Measurements from ENCODE around the gene PLCL1. TPM values are rescaled to one million over a fixed set of nuclear protein-coding genes. Genes with fewer than 3 reads are reported as not detected.

The PLCL1 gene
- total and polyA plus RNA-seq, 10 of the 15 experiments (the other 5 are each of a cell fraction or from before 2014, with no cell fraction given): 0.03 to 1.5 (median 0.22) TPM

DNA sequence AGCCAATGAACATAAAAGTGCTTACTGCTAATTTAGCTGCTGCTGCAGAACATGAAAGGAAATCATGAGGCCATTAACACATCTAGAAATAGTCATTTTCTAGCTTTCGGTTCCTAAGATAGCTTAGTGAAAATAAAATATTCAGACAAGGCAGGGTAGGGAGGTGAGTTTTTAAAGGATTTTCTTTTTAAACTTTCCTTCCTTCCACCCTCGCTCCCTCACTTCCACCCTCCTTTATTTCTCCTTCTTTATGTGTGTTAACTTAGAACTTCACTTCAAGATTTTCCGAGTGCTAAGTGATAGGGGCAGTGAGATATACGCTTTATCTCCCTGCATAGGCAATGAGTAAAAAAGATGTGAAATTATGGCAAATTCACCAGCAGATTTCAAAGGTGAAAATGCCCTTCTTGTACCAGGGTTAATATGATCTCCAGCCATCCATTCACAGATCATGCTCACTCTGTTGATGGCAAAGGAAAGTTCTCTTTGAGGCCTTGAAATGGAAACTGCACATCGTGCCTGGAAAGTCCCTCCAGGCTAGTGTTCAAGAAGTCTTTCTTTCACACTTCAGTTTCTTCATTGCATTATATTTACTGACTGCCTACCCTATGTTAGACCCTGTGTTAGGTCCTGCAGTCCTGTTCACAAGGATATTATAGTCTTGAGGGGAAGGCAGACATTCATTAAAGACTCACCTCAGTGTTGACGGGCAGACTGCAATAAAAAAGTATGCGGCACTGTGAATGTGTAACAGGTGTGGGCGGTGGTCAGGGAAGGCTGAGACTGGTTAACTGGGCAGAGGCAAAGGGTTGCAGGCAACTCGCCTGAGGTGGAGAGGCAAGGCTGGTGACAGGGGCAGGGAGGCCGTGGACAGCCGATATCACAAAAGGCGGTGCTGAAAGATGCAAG, 200.8 kb downstream of the PLCL1 start:
- H3K79me2 ChIP-seq (ENCODE audit: control insufficient read depth, insufficient read depth, low read length): no peaks in the 10 kb centered on the region
- 27% methylated on average over 12 of the region's 12 CpGs for WGBS (ENCODE audit: insufficient coverage, insufficient replicate concordance, low lambda C conversion rate, missing lambda C conversion rate)
- peak overlapping the region; percentile 55 for H3K9ac ChIP-seq (ENCODE audit: control insufficient read depth, insufficient read depth, low read length)
- H4K20me1 ChIP-seq (ENCODE audit: control insufficient read depth, insufficient read depth): no peaks in the 10 kb centered on the region
- DNase-seq (ENCODE audit: low read depth, low spot score): peak; percentile 87
- intact Hi-C loops (cut with micrococcal nuclease; ENCODE audit: unreplicated experiment): loop anchor here (1.0 to 5.0 kb wide), 3 partner anchors 13 to 203 kb away; partner anchors contain the start of gene PLCL1
- peak overlapping the region; percentile 77 for H2AFZ ChIP-seq (ENCODE audit: control insufficient read depth, low read depth, low read length)
- RAD21 ChIA-PET (ENCODE audit: unreplicated experiment): interaction anchor here (0.5 to 5.2 kb wide), 36 partner anchors 8 to 204 kb away, joined by 3 to 30 read pairs (median 4); no protein-coding TSS in a partner anchor
- H3K9me3 ChIP-seq (replicated peaks; ENCODE audit: control insufficient read depth, insufficient read depth, low read length): peaks cover 13% of the 10 kb centered on the region; the same call in 2 of the 3 replicates
- CTCF ChIA-PET: interaction anchor here (0.5 to 2.0 kb wide), 9 partner anchors 8 to 198 kb away, joined by 3 to 10 read pairs (median 3); no protein-coding TSS in a partner anchor
- peak overlapping the region; percentile 93 for H3K4me2 ChIP-seq (ENCODE audit: control insufficient read depth, insufficient read depth)
- SMC1A ChIA-PET (ENCODE audit: uncharacterized antibody, unreplicated experiment): interaction anchor here (0.8 to 8.0 kb wide), 24 partner anchors 8 to 122 kb away, joined by 3 to 168 read pairs (median 8); no protein-coding TSS in a partner anchor
- peaks cover 39% of the 10 kb centered on the region for H3K4me1 ChIP-seq (ENCODE audit: control insufficient read depth, insufficient read depth, low read length)
- POLR2A ChIA-PET: interaction anchor here (0.8 to 2.1 kb wide), 7 partner anchors 8 to 116 kb away, joined by 3 to 12 read pairs (median 3); no protein-coding TSS in a partner anchor
- TSS peak; percentile 95 for BruUV-seq (replicated peaks)
- H3K4me3 ChIP-seq: peak overlapping the region; percentile 20; the same call in 1 of the 2 replicates
- ATAC-seq: peak; percentile 86
- in situ Hi-C loops (cut with MboI): no loop called here
- H3K36me3 ChIP-seq (ENCODE audit: control insufficient read depth in 2 of 2, insufficient read depth in 2 of 2, low read length in 1 of 2): no peaks in the 10 kb centered on the region
- peak overlapping the region; percentile 99 for H3K27ac ChIP-seq (ENCODE audit: control insufficient read depth, insufficient read depth)
- peak; percentile 85 for FAIRE-seq
- no peaks in the 10 kb centered on the region for H3K27me3 ChIP-seq (replicated peaks in 1 of 2; ENCODE audit: control insufficient read depth in 2 of 2, insufficient read depth in 2 of 2, low read length in 1 of 2)
- peak; percentile 95; the same call in 1 of the 2 replicates for TF ChIP-seq SMARCA5 (IDR thresholded peaks at IDR 0.05)
- peak; percentile 75 for TF ChIP-seq FOXM1 (IDR thresholded peaks at IDR 0.05; ENCODE audit: low read depth, low read length)
- TF ChIP-seq CHD2 (IDR thresholded peaks at IDR 0.05; ENCODE audit: borderline replicate concordance, low read depth, low read length): peak; percentile 43; the same call in 1 of the 2 replicates
- no peak for TF ChIP-seq ZZZ3 (IDR thresholded peaks at IDR 0.05; ENCODE audit: control insufficient read depth, insufficient read length, low read depth)
- TF ChIP-seq IRF4 (IDR thresholded peaks at IDR 0.05; ENCODE audit: low read depth, low read length): peak; percentile 44; the same call in 1 of the 2 replicates
- TF ChIP-seq, protein P1, sequence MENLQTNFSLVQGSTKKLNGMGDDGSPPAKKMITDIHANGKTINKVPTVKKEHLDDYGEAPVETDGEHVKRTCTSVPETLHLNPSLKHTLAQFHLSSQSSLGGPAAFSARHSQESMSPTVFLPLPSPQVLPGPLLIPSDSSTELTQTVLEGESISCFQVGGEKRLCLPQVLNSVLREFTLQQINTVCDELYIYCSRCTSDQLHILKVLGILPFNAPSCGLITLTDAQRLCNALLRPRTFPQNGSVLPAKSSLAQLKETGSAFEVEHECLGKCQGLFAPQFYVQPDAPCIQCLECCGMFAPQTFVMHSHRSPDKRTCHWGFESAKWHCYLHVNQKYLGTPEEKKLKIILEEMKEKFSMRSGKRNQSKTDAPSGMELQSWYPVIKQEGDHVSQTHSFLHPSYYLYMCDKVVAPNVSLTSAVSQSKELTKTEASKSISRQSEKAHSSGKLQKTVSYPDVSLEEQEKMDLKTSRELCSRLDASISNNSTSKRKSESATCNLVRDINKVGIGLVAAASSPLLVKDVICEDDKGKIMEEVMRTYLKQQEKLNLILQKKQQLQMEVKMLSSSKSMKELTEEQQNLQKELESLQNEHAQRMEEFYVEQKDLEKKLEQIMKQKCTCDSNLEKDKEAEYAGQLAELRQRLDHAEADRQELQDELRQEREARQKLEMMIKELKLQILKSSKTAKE (IDR thresholded peaks at IDR 0.05; ENCODE audit: low read depth, poor library complexity, severe bottlenecking): peak; percentile 71
- no peak for TF ChIP-seq MTA3 (IDR thresholded peaks at IDR 0.05; ENCODE audit: borderline replicate concordance, low read length)
- TF ChIP-seq NFYA (IDR thresholded peaks at IDR 0.05; ENCODE audit: borderline replicate concordance, low read depth, low read length): no peak
- no peak for TF ChIP-seq YBX1 (IDR thresholded peaks at IDR 0.05)
- TF ChIP-seq EGR1 (IDR thresholded peaks at IDR 0.05; ENCODE audit: borderline replicate concordance in 1 of 2, low read depth in 2 of 2, low read length in 2 of 2): no peak
- TF ChIP-seq HDGF (IDR thresholded peaks at IDR 0.05): peak; percentile 83; the same call in 1 of the 2 replicates
- peak; percentile 97 for TF ChIP-seq MEF2B (IDR thresholded peaks at IDR 0.05; ENCODE audit: partially characterized antibody, poor library complexity, severe bottlenecking)
- no peak for TF ChIP-seq TARDBP (IDR thresholded peaks at IDR 0.05; ENCODE audit: borderline replicate concordance)
- TF ChIP-seq PML (IDR thresholded peaks at IDR 0.05; ENCODE audit: low read length): peak; percentile 50
- no peak for TF ChIP-seq ZBED1 (IDR thresholded peaks at IDR 0.05; ENCODE audit: borderline replicate concordance)
- TF ChIP-seq IKZF1 (conservative IDR thresholded peaks at IDR 0.05): peak; percentile 82
- peak; percentile 53 for TF ChIP-seq JUNB (IDR thresholded peaks at IDR 0.05)
- peak; percentile 48 to 63; a peak in 3 of 4 replicates for TF ChIP-seq BHLHE40 (IDR thresholded peaks at IDR 0.05; ENCODE audit: borderline replicate concordance in 1 of 2, low read depth in 2 of 2, low read length in 1 of 2)
- TF ChIP-seq RAD21 (IDR thresholded peaks at IDR 0.05; ENCODE audit: insufficient read depth, low read depth, low read length): peak; percentile 13; the same call in 1 of the 2 replicates
- no peak for TF ChIP-seq TCF12 (IDR thresholded peaks at IDR 0.05; ENCODE audit: low read depth, low read length)
- TF ChIP-seq CHD1 (IDR thresholded peaks at IDR 0.05; ENCODE audit: low read depth, low read length): no peak
